ENCODE results near the gene SPATC1L.
"Not testable (repeated sequence)": the region's sequence is repeated elsewhere in the genome, so short reads cannot be mapped to it uniquely, and the experiment has no call there.

Gene SPATC1L

DNA sequence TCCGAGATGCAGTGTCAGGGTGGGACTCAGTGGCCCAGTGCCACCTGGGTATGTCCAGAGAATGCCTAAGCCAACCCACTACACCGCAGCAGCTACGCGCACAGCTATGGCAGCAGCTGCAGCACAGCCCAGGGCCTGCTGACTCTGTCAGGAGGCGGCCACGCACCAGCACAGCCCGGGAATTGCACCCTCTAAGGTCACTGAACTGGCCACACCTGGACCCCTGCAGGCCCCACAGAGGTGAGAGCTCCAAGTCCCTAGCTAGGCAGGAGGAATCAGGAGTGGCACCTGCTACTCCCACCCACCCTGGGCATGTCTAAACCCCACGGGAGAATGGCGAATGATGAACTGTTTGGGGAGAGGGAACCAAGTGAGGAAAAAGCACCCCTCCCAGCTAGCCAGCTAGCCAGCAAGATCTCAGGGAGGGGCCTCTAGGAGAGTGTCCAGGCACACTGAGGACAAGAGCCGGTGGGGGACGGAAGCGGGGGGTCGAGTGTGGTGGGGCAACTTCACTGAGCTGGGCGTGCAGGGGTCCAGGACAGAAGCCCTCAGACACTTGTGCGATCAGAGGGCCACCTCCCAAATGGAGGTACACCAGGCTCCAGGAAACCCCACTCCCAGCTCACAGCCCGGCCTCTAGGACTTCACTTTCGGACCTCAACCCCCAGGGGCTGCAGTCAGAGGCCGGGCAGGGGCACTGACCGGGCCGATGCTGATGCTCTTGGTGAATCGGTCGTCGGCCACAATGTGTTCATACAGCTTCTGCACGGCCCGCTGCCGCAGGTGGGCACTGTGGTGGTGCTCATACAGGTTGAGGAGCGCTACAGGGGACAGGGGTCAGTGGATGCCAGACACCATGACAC lies 30.4 kb upstream of the SPATC1L start:
- no peak for DNase-seq (ENCODE audit: low spot score)

GRCh38 chr21:46213620-46214286 lies 29.5 kb upstream of the SPATC1L start:
- DNase-seq (ENCODE audit: low spot score) = no peak

- DNase-seq (ENCODE audit: low spot score) = no peak
Observed at GRCh38 chr21:46212721-46213484, 28.6 kb upstream of the SPATC1L start.

DNA sequence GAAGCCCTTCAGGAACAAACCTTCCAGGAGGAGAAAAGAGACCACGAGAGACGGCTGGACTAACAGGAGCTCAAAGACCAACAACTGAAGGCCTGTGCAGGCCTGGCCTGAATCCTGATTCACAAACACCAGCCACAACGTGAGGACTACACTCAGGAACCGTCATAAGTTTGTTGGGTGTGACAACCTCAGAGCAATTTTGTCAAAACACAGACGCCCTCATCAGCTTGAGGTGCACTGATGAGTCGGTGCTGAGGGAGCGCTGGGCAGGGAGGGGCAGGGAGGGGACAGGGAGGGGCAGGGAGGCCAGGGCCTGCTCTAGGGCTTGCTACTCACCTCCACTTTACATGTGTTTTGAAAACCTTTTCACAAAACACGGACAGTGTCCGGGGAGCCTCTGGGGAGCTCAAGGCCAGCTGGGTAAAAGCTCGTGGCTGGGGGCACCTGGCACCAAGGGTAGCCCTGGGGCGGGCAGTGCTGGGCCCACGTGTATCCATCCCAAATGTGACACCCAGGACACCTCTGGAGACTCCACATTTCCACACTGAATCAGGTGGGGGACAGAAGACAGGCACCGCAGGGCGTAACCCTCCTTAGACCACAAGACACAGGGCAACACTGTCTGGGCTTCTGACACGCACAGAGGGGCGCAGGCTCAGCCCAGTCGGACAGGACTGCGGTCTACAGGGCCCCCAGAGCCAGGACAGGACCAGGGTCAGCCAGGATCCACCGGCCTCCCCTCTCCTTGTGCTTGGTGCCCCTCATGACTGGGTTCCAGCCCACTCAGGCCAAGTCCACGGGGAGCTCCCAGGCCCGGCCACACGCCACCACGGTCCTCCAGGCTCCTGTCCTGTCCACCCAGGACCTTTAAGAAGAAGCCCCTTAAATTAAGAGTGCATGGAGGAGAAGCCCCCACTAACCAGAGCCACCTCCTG lies 27.8 kb upstream of the SPATC1L start:
- DNase-seq (ENCODE audit: low spot score) = no peak

DNA sequence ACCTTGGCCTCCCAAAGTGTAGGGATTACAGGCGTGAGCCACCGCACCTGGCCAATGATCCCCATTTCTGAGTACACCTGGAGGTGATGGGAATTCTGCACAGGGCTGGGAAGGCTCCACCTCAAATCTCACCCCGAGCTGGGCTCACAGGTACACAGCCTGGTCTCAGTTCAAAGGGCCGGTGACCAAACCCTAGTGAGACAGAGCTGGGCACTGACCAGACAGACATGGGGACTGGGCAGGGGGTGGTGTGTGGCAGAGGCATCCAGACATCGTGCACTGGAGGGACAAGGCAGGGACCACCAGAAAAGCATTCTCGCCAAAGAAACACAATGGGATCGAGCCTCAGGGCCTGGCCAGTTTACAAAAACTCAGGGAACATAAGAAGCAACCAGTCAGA lies 27.1 kb upstream of the SPATC1L start:
- no peak for DNase-seq (ENCODE audit: low spot score)

DNA sequence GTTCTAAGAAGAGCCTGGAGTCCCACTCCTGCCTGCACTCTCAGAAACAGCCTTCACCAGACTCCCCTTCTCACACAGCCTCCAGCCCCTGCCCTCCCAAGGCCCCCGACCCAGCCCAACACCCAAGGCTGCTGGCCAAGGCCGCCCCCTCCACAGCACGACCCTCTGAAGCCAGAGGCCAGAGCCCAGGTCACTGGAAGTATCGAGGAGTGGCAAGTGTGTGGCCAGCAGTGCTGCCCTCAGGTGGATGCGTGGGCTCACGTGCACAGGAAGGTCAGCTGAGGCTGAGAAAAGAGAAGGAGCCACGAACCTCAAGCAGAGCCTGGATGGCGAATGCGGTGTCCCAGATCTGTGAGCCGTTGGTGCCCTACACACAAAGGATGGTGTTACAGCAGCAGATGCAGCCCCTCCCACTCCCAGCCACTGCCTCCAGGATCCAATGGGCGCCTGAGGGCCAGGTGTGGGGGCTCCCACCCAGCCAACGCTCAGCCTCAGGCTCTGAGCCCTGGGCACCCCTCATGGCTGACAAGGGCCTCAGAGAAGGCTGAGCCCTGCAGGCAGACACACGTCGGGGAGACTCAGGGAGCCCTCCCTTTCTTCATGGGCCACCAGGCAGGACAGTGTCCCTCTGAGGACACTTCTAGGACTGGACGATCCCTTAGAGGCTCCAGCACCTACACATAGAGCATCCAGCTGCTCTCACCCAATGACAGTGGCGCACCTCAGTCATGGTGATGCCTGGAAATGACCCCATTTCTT lies 26.3 kb upstream of the SPATC1L start:
- no peak for DNase-seq (ENCODE audit: low spot score)

- DNase-seq (ENCODE audit: low spot score) = no peak
Observed at GRCh38 chr21:46208761-46209721, 24.8 kb upstream of the SPATC1L start.

DNA sequence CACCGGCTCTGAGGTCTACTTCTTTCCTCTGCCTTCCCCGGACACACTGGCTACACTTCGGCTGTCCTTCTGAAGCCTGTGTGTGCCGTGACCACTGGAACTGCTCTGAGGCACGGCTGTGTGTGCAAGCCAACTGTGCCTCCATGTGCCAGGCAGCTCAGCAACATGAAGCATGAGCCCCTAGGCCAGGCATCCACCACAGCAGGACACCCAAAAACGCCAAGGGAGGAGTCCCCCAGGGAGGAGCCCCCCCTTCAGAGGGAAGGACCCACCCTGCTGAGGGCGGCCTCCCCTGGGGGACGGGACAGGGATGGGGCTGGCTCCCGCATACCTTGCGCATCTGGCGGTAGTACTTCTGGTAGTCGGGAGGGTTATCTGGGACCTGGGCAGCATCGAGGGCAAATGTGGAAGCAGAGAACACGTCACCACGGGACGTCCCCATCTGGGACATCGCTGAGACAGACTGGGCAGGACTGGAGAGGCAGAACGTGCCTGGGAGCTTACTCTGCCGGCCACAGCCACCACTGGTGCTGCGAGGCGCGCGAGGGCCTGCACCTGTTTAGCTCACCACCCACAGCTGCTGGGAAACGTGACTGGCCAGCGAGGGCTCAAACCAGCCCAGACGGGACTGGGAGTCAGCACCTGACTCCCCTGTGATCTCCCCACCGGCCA lies 23.8 kb upstream of the SPATC1L start:
- no peak for DNase-seq (ENCODE audit: low spot score)

DNA sequence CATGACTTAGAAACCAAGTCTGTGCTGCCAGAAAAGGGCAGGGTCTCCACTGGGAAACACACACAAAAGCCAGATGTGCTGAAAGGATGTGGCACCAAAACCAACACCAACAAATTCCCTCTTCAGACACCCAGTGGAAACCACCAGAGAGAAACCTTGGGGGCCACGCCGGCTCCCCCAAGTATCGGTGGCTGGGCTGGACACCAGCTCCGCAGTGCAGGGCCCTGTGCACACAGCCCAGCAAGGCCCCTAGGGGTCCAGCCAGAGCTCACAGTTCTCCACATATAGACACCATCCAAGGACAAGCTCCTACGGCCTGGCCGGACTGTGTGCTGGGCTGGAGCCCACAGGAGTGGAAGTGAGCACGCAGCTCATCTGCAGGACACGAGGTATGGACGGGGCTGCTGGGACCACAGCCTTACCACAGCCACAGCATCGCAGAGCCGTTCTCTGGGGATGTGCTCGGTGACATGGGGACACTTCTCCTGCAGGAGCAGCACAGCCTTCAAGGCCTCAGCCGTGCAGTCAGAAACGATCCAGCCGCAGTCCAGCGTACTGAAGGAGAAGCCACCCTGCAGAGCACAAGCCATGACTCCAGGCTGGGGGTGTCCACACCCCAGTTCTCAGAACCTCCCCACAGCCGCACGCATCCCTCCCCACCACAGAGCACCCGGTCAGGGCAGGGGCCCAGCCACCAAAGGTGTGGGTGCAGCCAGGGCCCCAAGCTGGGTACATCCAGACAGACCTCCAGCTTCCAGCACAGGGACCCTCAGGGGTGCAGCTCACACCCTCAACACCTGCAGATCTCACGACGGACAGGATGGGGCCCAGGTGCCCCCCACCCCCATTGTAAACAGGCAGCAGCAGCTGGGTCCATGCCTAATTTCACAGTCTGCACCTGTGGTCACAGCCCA lies 23.0 kb upstream of the SPATC1L start:
- no peak for DNase-seq (ENCODE audit: low spot score)

DNA sequence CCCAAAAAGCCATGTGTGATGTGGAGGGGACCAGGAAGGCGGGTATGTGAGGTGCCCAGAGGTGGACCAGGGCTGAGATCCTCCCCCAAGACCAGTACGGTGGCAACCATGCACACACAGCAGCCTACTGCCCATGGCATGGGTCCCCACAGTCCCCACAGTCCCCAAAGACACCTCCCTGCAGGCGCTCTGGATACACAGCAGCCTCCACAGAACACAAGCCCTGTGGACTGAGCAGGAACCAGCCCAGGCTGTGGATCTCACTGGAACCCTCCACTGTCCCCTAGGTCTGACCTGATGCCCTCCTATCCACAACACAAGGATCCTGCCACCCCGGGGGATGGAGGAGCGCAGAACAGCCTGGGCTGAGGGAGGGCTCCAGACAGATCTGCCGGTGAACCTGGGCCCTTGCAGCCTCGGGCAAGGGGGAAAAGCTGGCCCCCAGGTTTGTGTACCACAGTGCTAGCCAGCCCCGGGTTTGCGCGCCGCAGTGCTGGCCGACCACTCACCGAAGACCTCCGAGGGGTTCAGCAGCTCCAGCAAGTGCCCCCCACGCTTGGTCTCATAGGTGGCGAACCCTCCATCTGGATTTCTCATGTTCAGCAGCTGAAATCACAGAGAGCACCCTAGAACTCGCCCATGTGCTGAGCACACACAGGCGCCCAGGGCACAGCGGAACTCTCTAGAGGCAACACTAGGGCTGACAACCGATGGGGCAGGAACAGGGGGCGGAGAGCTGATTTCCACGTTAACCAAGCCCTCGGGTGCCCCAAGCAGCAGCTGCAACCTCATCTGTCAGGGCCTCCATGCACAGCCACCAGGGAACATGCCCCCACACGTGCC lies 22.1 kb upstream of the SPATC1L start:
- no peak for DNase-seq (ENCODE audit: low spot score)

DNA sequence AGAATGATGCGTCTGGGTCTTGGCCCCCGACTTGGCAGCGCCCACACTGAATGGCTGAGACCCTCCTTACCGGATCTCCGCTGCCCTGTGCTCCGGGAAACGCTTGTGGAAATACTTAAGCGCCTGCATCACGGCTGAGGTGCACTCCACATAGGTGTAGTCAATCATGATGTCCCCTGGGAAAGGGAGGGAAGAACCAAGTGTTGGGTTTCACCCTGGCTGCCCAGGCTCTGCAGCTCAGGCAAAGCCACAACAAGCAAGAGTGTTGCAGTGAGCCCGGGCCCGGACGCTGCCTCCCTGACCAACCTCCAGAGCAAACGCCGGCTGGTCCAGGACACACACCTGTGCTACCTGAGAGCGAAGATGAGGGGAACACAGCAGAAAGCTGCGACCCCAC lies 21.5 kb upstream of the SPATC1L start:
- DNase-seq (ENCODE audit: low spot score) = no peak

GRCh38 chr21:46205166-46205565 lies 20.9 kb upstream of the SPATC1L start:
- no peak for DNase-seq (ENCODE audit: low spot score)

- DNase-seq (ENCODE audit: low spot score) = no peak
Observed at GRCh38 chr21:46203203-46203600, 18.9 kb upstream of the SPATC1L start.

GRCh38 chr21:46202592-46203202 lies 18.4 kb upstream of the SPATC1L start:
- DNase-seq (ENCODE audit: low spot score) = no peak

DNA sequence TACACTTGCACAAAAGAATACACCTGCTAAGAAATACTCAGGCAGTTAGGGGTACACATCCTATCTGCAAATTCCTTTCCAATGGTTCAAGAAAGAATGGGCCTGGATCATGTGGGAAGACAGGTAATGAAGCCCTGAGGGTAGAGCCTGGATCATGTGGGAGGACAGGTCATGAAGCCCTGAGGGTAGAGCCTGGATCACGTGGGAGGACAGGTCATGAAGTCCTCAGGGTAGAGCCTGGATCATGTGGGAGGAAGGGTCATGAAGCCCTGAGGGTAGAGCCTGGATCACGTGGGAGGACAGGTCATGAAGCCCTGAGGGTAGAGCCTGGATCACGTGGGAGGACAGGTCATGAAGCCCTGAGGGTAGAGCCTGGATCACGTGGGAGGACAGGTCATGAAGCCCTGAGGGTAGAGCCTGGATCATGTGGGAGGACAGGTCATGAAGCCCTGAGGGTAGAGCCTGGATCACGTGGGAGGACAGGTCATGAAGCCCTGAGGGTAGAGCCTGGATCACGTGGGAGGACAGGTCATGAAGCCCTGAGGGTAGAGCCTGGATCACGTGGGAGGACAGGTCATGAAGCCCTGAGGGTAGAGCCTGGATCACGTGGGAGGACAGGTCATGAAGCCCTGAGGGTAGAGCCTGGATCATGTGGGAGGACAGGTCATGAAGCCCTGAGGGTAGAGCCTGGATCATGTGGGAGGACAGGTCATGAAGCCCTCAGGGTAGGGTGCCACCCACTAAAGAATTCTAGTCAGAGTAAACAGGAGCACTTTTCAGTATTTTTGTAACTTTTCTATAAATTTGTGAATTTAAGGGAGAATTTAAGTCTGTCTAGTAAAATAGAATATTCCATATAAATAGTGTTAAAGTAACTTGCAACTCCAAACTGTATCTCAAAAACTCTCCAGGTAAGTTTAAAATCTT lies 16.9 kb upstream of the SPATC1L start:
- not testable (repeated sequence) for DNase-seq (ENCODE audit: low spot score)

Measured in activated CD4-positive, alpha-beta T cell treated with anti-CD3 and anti-CD28 coated beads, Interleukin-2, Interleukin-4, amounts not matched to agents 100 ng/mL and 50 ng/mL, durations not matched to agents 16 hours and 8 hours (primary cell).